Hematopoietic multipotent progenitor cell treated with erythropoietin and hydrocortisone succinate and interleukin-3 and kit ligand, for 8 days (in vitro differentiated cells): ENCODE results near the gene SFTA2.
A peak's percentile ranks its signal among the peaks of the same experiment; 100 is the strongest.
"Not testable (repeated sequence)": the region's sequence is repeated elsewhere in the genome, so short reads cannot be mapped to it uniquely, and the experiment has no call there.

Source experiments
- DNase-seq: peaks from one replicate; pipeline ENCODE4 v3.0.0-alpha.2; 2015

The SFTA2 gene

GRCh38 chr6:30942338-30943060 is 10.5 kb upstream of the SFTA2 start:
- peak; percentile 12 for DNase-seq

GRCh38 chr6:30940361-30940986 is 8.5 kb upstream of the SFTA2 start, which contains the start of gene MUCL3:
Gene MUCL3, plus strand, starts transcription at chr6:30940973. Its CDS starts 27 bp downstream, at chr6:30941000.
- DNase-seq: no peak

DNA sequence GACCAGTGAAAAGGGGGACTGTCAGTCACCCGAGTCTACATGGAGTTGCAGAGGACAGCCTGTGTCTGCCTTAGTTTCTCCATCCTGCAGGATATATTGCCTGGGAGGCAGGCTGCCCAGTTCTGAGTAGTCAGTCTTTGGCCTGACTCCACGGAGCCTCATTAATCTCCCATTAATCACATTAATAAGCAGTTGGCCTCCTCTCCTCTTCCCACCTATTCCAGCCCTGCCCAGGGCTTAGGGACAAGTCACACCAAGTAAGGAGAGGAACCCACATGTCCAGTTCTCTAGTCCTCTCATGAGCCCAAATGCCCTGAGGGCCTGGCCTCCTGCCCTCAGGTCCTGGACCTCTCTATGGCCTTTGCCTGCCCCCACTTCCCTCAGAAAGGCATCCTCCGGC is 7.5 kb upstream of the SFTA2 start:
- DNase-seq: no peak

DNA sequence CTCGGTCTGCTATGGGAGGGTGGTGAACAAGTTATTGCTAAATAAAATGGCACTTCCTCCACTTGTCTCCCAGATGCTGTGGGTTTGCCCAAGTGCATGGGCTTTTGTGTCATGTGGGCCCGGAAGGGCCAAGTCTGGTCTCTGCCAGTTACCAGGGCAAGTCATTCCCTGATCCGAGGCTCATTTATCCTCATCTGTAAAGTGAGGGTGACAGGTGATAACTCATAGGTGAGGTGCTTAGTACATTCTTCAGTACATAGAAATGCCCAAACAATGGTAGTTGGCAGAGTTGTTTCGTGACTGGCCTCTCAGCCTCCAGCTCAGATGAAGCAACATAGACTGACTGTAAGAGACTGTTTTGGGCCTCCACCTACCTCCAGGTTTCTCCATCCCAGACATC is 6.8 kb upstream of the SFTA2 start:
- DNase-seq: no peak

DNA sequence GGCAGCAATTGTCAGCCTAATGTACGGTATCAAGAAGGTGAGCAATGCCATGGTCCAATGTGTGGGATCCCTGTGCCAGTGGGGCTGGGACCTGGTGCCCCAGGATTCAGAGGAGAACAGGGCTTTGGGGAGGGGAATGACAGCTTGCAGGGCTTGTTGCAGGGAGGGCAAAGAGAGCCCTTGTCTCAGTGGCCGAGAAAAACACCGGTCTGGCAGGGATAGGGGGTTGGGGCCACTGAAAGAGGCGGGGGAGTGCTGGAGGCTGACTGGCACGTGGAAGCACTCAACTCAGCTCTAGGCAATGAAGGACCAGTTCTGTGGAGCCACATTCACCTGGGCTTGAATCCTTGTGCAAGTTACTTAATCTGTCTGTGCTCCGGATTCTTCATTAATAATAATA is 5.3 kb upstream of the SFTA2 start:
- DNase-seq: no peak

GRCh38 chr6:30935018-30935417 is 3.0 kb upstream of the SFTA2 start:
- no peak for DNase-seq

- no peak for DNase-seq
These were observed 845 bp upstream of the SFTA2 start for GRCh38 chr6:30932665-30933365.

GRCh38 chr6:30931272-30931671 is 698 bp downstream of the SFTA2 start:
- no peak for DNase-seq

- DNase-seq: no peak
These were observed 1.5 kb downstream of the SFTA2 start for GRCh38 chr6:30930506-30930905.

- no peak for DNase-seq
These were observed 3.3 kb downstream of the SFTA2 start for GRCh38 chr6:30928677-30929076.

GRCh38 chr6:30927080-30927479 is 4.9 kb downstream of the SFTA2 start:
- DNase-seq: not testable (repeated sequence)

DNA sequence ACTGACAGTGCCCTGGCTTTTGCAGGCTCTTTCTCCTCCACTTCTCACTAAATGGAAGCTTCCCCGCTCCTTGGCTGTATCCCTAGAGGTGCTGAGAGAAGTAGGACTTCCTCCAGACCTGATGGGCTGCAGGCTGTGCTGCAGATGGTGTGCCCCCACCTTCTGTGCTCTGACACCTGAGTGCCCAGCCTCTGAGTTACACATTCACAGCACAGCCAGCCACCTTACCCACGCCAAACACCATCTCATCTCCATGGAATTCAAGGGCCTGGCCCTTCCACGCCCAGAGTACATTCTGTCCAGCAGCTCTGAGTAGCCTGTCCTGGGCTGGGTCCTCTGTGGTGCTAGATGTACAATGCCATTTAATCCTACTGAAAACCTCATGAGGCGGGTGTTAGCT is 5.3 kb downstream of the SFTA2 start:
- DNase-seq: no peak

GRCh38 chr6:30924040-30924627 is 7.8 kb downstream of the SFTA2 start:
- DNase-seq: not testable (repeated sequence)

DNA sequence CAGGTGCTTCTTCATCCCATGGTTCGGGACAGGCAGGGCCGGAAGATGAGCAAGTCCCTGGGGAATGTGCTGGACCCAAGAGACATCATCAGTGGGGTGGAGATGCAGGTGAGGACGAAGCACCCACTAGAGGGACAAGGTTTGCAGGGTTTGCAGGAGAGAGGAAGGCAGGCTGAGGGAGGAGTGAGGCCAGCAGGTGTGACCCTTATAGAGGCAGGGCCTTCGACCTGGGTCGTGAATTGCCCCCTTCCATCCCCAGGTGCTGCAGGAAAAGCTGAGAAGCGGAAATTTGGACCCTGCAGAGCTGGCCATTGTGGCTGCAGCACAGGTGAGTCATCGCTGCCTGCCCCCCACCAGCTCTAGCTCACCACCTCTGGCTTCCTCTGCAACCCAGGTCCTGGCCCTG is 9.5 kb downstream of the SFTA2 start:
- no peak for DNase-seq

DNA sequence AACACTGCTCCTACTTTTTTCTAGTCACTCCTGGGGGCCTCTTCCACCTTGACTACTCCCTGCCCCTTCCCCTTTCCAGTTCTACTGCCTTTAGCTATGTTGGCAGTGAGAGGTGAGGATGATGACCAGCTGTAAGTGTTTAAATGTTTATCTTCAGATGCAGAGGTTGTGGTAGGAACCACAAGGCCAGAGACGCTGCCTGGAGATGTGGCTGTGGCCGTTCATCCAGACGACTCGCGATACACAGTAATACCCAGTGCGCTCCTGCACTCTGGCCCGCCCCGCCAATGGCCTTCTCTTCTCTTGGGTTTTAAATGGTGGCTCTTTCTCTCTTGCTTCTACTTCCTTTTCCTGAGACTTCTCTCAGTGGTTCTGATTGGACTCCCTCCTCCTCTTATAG is 13.3 kb downstream of the SFTA2 start:
- peak; percentile 54 for DNase-seq

GRCh38 chr6:30917487-30917886 is 14.5 kb downstream of the SFTA2 start:
- no peak for DNase-seq

- DNase-seq: no peak
These were observed 14.9 kb downstream of the SFTA2 start for GRCh38 chr6:30917041-30917440.

DNA sequence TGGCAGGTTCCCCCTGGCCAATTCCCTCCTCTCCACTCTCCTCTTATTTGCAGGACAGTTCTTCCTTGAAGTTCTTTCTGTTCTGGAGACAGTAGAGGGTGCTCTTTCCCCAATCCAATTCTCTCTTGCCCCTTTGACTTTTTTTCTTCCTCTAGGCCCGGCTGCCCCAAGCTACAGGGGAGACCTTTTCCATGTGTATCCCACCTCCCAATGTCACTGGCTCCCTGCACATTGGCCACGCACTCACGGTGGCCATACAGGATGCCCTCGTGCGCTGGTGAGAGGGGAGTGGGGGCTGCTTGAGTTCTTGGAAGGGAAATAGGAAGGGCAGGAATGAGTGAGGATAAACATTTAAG is 16.4 kb downstream of the SFTA2 start:
- peak; percentile 80 for DNase-seq

GRCh38 chr6:30914854-30915590 is 16.9 kb downstream of the SFTA2 start:
- peak; percentile 23 for DNase-seq

GRCh38 chr6:30914076-30914853 is 17.7 kb downstream of the SFTA2 start, which contains the start of gene VARS2:
Gene VARS2, plus strand, starts transcription at chr6:30914238. Its CDS starts 599 bp downstream, at chr6:30914837.
- peak; percentile 91 for DNase-seq

GRCh38 chr6:30913721-30914075 is 18.3 kb downstream of the SFTA2 start:
- DNase-seq: no peak
